ENCODE results near the gene GRPEL2.

The GRPEL2 gene

DNA sequence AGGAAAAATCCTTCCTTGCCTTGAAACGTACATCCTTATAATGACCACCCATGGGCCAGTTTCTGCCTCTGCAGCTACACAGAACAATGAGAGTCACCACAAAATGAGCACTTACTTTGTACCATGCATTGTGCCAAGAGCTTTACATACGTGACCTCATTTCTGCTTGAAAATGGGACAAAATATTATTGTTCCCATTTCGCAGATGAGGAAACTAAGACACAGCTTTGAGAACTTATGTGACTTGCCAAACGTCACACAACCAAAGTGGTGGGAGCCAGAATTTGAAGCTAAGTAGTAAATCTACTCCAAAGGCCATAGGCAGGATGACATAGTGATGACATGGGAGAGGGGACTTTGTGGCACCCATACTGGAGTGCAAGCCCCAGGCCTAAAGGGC lies 34.8 kb upstream of the GRPEL2 start:
- DNase-seq: no peak
- H3K27ac Mint-ChIP-seq: no peak overlapping the region
- no peaks in the 10 kb centered on the region for H3K36me3 Mint-ChIP-seq
- H3K4me1 Mint-ChIP-seq: no peaks in the 10 kb centered on the region
- no peaks in the 10 kb centered on the region for H3K9me3 Mint-ChIP-seq
- no peaks in the 10 kb centered on the region for H3K27me3 Mint-ChIP-seq
- H3K4me3 Mint-ChIP-seq: no peak overlapping the region
- ATAC-seq (replicated peaks): no peak

DNA sequence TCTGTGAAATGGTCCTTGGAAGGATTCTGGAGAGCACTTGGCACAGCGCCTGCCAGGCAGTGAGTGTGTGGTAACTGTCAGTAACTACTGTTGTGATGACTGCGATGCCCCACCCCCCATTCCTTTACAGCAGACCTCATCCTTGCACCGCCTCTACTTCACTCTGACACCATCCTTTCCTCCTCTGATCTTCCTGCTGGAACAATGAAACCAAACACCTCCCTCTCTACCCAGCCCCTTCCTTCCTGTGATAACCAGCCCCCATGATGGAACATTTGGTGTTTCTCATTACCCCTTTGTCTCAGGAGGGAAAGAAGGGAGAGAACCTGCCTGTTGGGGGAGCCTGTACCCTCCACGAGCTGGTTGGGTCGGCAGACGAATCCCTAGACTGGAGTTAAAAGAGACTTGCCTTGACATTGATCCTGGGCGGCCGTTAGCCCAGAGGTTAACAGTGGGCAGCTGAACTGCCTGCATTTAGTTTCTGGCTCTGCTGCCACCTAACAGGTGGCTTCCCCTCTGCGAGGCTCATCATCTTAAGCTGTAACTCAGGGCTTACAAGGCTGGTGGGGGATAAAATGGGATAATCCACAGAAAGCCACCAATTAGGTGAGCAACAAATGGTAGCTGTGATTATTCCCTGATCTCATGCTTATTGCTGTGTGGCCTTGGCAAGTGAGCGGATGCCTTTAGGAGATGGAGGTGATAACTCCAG lies 34.2 kb upstream of the GRPEL2 start:
- no peaks in the 10 kb centered on the region for H3K36me3 Mint-ChIP-seq
- H3K9me3 Mint-ChIP-seq: no peaks in the 10 kb centered on the region
- H3K4me1 Mint-ChIP-seq: no peaks in the 10 kb centered on the region
- H3K27ac Mint-ChIP-seq: no peak overlapping the region
- DNase-seq: no peak
- H3K4me3 Mint-ChIP-seq: no peak overlapping the region
- ATAC-seq (replicated peaks): no peak
- no peaks in the 10 kb centered on the region for H3K27me3 Mint-ChIP-seq

DNA sequence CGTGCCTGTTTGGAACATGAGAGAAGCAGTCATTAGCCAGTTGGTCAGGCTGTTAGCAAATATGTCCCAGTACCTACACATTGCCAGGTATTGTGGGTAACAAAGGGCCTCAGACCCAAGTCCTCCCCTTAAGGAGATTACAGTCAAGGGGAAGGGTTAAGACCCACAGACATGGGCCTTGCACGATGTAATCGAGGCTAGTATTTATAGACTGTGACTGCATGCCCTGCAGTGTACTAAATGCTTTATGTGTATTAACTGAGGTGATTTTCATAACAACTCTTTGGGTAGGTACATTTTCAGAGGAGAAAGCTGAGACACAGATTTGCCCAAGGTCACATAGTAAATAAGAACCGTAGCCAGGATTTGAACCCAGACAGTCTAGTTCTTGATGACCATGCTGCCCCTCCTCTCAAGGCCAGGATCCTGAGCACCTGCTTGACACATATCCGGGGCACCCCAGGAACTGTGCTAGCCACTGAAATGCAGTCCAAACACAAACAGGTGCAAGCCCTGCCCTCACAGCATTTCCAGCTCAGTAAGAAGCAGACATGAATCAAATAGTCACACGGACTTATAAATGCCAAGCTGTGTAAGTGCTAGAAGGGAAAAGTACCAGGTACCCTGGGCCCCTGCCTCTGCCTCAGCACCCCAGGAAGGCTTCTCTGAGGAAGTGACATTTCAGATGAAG lies 32.0 kb upstream of the GRPEL2 start:
- H3K4me3 Mint-ChIP-seq: no peak overlapping the region
- H3K36me3 Mint-ChIP-seq: no peaks in the 10 kb centered on the region
- ATAC-seq (replicated peaks) (no peak), DNase-seq (no peak)
- no peaks in the 10 kb centered on the region for H3K9me3 Mint-ChIP-seq
- H3K27me3 Mint-ChIP-seq: no peaks in the 10 kb centered on the region
- H3K27ac Mint-ChIP-seq: no peak overlapping the region
- H3K4me1 Mint-ChIP-seq: no peaks in the 10 kb centered on the region

DNA sequence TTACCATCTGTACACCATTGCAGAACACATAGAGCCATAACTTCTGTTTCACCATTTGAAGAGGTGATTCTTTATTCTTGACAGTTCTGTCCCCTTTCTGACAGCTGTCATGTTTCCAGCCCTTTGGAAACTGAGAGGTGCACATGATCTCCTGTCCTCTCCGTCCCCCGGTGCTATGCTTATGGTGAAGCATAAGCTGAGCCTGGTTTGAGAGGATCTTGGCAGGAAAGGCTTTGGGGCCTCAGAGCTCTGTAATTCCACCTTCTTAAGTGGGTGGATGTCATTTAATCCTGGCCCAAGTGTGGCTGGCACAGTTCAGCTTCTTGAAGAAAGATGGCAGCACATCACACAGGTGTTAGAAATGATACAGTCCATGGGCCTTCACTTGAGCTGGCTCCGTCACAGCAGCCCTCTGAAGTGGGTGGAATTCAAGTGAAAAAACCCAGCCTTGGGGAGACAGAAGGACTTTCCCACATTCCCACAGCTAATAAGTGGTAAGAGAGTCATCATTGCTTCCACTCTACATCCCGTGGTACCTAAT lies 30.7 kb upstream of the GRPEL2 start:
- no peaks in the 10 kb centered on the region for H3K36me3 Mint-ChIP-seq
- H3K27ac Mint-ChIP-seq: no peak overlapping the region
- H3K4me3 Mint-ChIP-seq: no peak overlapping the region
- H3K4me1 Mint-ChIP-seq: no peaks in the 10 kb centered on the region
- no peaks in the 10 kb centered on the region for H3K9me3 Mint-ChIP-seq
- no peak for DNase-seq
- ATAC-seq (replicated peaks): no peak
- no peaks in the 10 kb centered on the region for H3K27me3 Mint-ChIP-seq

DNA sequence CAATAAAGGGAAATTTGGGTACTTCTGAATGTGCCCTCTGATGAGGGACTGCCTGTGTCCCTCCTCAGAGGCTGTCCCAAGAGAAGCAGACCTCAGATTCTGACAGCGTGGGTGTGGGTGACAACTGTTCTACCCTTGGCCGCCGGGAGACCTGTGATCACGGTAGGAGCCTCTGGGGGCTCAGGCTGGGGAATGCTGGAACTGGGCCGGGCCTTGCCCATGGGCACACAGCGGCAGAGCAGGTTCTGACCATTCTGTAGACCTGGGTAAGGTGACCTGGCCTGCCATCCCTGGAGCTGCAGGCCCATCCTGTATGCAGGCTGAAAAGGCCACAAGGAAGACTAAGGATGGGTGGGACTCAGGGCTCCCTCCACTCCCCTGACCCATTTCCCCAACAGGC lies 29.5 kb upstream of the GRPEL2 start:
- H3K36me3 Mint-ChIP-seq: no peaks in the 10 kb centered on the region
- no peak for ATAC-seq (replicated peaks)
- no peak overlapping the region for H3K27ac Mint-ChIP-seq

DNA sequence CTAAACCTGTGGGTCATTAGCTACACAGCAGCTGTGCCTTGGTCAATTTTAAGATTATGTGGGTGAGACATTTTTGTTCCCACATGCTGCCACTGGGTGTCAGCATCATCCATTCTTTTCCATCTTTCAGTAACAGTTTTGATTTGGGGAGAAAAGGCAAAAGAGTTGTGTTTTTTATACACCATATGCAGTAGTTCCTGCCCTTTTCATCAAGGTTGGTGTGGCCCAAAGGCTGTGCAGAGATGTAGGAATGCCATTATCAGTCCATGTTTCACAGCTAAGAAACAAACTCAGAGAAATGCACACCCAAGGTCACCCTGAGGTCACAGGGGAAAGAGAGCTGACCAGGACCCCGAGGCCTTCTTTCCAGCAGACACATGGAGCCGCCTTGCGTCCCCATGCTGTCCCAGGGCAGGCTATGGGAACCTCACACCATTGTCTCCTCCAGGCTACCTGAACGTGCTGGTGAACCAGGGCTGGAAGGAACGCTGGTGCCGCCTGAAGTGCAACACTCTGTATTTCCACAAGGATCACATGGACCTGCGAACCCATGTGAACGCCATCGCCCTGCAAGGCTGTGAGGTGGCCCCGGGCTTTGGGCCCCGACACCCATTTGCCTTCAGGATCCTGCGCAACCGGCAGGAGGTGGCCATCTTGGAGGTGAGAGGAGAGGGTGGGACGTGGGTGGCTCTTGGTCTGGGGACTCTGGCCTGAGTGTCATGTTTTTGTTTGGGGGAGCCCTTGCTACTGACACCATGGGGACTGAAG lies 27.8 kb upstream of the GRPEL2 start:
- H3K4me1 Mint-ChIP-seq: no peaks in the 10 kb centered on the region

More for the DNA sequence above, 29.5 kb upstream of the GRPEL2 start:
- Mint-ChIP-seq H3K27me3 (no peaks in the 10 kb centered on the region), H3K4me3 (no peak overlapping the region), H3K4me1 (no peaks in the 10 kb centered on the region), H3K9me3 (no peaks in the 10 kb centered on the region)
- DNase-seq: no peak

DNA sequence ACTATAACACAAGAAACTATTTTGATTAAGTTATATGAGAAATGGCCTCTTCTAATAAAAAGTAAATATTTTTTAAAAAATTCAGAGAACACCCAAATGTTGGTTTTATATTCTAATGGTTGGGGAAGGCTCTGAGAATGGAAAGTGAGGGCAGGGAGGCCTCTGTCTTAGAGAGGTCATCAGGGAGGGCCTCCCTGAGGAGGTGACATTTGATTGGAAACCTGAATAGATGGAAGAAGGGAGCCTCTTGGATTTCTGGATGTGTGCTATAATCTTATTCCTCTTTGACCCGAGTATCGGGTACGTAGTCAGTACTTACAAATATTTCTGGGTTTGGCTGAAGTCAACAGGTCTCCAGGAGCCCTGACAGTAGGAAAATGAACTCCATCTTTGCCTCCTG lies 26.1 kb upstream of the GRPEL2 start:
- H3K9me3 Mint-ChIP-seq: no peaks in the 10 kb centered on the region

More for the DNA sequence above, 27.8 kb upstream of the GRPEL2 start:
- ATAC-seq (replicated peaks) (peak; percentile 49 to 71), DNase-seq (no peak)
- no peaks in the 10 kb centered on the region for H3K27me3 Mint-ChIP-seq
- no peaks in the 10 kb centered on the region for H3K9me3 Mint-ChIP-seq
- H3K4me3 Mint-ChIP-seq: no peak overlapping the region
- H3K27ac Mint-ChIP-seq: no peak overlapping the region
- H3K36me3 Mint-ChIP-seq: no peaks in the 10 kb centered on the region

DNA sequence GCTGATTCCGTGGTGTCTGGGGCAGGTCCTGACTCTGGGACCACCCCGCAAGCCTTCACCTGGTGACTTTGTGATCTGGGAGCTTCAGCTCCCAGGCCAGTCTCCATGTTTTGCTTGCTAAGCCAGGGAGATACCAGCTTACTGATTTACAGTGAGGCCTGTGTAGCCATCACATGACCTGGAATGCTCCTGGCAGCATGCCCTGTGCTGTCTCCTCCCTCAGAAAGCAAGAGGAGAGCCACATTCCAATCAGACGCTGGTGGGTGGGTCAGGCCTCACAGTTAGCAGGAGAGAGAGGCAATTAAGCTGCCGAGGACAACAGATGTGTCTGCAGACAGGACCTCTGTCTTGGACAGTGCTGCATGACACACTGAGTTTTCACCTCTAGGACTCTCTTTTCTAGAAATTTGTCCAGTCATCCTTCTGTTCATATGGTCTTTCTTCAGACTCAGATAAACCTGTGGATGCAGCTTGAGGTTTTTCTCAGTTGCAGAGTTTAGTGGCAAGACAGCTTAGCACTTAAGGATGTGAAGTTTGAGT lies 24.4 kb upstream of the GRPEL2 start:
- H3K36me3 Mint-ChIP-seq: peaks cover 0 to 2% of the 10 kb centered on the region in 2 donors
- DNase-seq: no peak
- H3K4me3 Mint-ChIP-seq: no peak overlapping the region
- ATAC-seq (replicated peaks): no peak
- H3K9me3 Mint-ChIP-seq: no peaks in the 10 kb centered on the region
- no peaks in the 10 kb centered on the region for H3K27me3 Mint-ChIP-seq
- H3K27ac Mint-ChIP-seq: no peak overlapping the region
- no peaks in the 10 kb centered on the region for H3K4me1 Mint-ChIP-seq

More for the DNA sequence above, 26.1 kb upstream of the GRPEL2 start:
- no peak for DNase-seq
- no peaks in the 10 kb centered on the region for H3K36me3 Mint-ChIP-seq
- H3K4me1 Mint-ChIP-seq: no peaks in the 10 kb centered on the region
- no peak overlapping the region for H3K27ac Mint-ChIP-seq
- H3K27me3 Mint-ChIP-seq: no peaks in the 10 kb centered on the region
- no peak for ATAC-seq (replicated peaks)
- no peak overlapping the region for H3K4me3 Mint-ChIP-seq

DNA sequence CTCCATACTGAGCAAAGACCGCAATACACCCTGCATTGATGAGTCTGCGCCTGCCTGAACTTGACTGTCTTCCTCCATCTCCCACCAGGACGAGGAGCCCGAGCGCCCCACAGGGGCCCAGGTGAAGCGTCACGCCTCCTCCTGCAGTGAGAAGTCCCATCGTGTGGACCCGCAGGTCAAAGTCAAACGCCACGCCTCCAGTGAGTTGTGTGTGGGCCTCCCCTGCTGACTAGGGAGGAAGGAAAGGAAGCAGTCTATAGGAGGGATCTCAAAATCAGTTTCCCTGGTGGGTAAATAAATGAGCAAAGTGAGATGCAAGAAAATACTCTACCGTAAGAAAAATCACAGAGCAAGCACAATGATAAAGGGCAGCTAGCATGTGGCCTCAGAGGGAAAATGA lies 22.8 kb upstream of the GRPEL2 start:
- Mint-ChIP-seq H3K4me3 (no peak overlapping the region), H3K9me3 (no peaks in the 10 kb centered on the region), H3K27ac (no peak overlapping the region), H3K4me1 (no peaks in the 10 kb centered on the region), H3K36me3 (peaks cover 0 to 2% of the 10 kb centered on the region in 2 donors), H3K27me3 (no peaks in the 10 kb centered on the region)
- ATAC-seq (replicated peaks) (no peak), DNase-seq (no peak)

DNA sequence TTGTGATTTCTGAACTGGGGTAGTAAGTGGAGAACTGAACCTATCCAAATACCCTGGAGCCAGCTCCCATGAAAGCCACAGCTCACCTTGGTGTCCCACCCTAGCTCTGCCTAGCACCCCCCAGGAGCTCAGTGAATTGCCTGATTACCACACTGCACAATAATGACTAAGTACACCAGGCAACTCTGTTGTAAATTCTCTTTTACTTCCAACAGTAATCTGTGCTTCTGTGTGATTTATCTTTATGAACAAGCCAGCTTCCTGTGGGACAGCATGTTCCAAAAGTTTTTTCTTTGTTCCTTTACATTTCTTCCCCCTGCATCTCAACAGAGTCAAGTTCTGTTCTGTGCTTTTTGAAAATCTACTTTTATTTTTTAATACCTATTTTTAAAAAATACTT lies 22.1 kb upstream of the GRPEL2 start:
- DNase-seq: no peak
- ATAC-seq (replicated peaks): no peak
- Mint-ChIP-seq H3K27me3 (no peaks in the 10 kb centered on the region), H3K4me3 (no peak overlapping the region), H3K4me1 (no peaks in the 10 kb centered on the region), H3K36me3 (peaks cover 0 to 2% of the 10 kb centered on the region in 2 donors), H3K9me3 (no peaks in the 10 kb centered on the region), H3K27ac (no peak overlapping the region)

DNA sequence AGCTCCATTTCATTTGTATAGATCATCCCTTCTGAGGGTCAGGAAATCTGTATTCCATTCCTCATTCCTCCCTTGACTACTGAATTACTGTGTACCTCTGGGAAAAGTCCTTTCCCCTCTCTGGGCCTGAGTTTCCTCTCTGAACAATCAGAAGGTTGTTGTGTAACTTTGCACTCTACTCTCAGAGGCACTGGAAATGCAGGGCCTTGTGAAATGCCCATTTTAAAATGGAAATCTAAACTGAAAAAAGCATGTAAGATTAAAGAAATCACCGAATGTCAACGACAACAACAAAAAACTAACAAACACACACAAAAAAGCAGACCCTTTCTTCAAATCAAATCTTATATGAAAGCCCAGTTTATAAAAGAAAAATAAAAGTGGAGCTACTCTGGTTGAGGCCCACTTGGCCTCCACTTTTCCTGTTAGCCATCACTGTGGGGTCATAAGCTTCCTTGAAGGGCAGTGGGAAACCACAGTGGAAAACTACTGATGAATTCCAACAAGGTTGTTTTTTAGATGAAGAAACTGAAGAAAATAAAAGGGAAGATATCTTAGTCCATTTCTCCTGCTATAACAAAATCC lies 21.6 kb upstream of the GRPEL2 start:
- no peak for DNase-seq
- no peak overlapping the region for H3K4me3 Mint-ChIP-seq
- H3K36me3 Mint-ChIP-seq: peaks cover 0 to 2% of the 10 kb centered on the region in 2 donors
- H3K4me1 Mint-ChIP-seq: no peaks in the 10 kb centered on the region
- no peak overlapping the region for H3K27ac Mint-ChIP-seq
- H3K9me3 Mint-ChIP-seq: no peaks in the 10 kb centered on the region
- ATAC-seq (replicated peaks): no peak
- H3K27me3 Mint-ChIP-seq: no peaks in the 10 kb centered on the region

DNA sequence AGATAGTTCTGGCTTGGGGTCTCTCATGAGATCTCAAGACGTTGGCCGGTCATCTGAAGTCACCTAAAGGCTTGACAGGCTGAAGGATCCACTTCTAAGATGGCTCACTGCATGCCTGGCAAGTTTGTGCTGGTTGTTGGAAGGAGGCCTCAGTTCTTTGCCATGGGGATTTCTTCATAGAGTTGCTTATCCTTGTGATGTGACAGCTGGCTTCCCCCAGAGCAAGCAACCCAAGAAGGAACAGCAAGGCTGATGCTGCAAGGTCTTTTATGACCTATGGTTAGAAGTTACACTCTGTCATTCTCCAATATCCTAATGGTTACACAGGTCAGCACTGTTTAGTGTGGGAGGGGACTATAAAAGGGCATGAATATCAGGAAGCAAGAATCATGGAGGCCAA lies 20.7 kb upstream of the GRPEL2 start:
- Mint-ChIP-seq H3K4me3 (no peak overlapping the region), H3K4me1 (no peaks in the 10 kb centered on the region), H3K27ac (no peak overlapping the region), H3K36me3 (peaks cover 0 to 2% of the 10 kb centered on the region in 2 donors), H3K27me3 (no peaks in the 10 kb centered on the region), H3K9me3 (no peaks in the 10 kb centered on the region)
- no peak for DNase-seq
- ATAC-seq (replicated peaks): no peak

DNA sequence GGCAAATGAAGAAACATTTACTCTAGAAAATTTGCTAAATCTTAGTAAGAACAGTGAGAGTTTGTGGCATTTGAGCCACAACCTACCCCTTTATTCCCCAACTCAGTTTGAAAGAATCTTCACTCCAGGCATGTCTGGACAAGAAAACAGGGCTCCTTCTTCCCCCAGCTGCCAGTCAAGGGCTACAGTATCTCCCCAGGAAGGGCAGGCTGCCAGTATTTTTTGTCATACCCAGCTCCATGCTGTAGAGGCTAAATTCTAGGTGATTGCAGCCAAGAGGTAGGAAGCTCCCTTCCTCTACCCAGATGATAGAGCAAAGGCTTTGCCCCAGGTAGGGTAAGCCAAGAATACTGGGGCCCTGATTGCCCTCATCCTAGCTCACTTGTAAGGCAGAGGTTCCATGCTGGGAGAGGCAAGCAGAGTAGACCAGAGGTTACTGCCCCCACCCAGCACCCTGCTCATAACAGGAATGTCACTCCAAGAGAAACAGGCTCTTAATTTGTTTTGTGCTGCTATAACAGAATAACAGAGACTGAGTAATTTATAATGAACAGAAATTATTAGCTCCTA lies 20.0 kb upstream of the GRPEL2 start:
- ATAC-seq (replicated peaks): no peak
- Mint-ChIP-seq H3K27ac (no peak overlapping the region), H3K4me1 (no peaks in the 10 kb centered on the region)

DNA sequence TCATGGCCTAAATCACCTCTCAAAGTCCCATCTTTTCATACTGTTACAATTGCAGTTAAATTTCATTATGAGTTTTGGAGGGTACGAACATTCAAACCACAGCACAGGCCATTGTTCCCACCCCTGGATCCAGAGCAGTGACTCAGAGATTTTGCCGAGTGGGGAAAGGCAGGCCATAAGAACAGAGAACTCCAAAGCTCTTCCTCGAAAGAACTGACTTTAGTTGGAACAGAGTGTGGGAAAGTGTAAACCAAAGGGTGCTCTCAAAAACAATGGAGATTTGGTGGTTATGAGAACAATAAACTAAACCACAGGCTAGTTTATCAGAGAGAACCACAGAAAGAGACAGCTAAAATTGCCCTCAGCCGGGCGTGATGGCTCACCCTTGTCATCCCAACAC lies 19.4 kb upstream of the GRPEL2 start:
- no peak for ATAC-seq (replicated peaks)

More for the DNA sequence above, 20.0 kb upstream of the GRPEL2 start:
- no peaks in the 10 kb centered on the region for H3K9me3 Mint-ChIP-seq
- peaks cover 0 to 2% of the 10 kb centered on the region in 2 donors for H3K36me3 Mint-ChIP-seq
- no peaks in the 10 kb centered on the region for H3K27me3 Mint-ChIP-seq
- H3K4me3 Mint-ChIP-seq: no peak overlapping the region
- DNase-seq: no peak

More for the DNA sequence above, 19.4 kb upstream of the GRPEL2 start:
- Mint-ChIP-seq H3K9me3 (no peaks in the 10 kb centered on the region), H3K4me1 (no peaks in the 10 kb centered on the region), H3K27me3 (no peaks in the 10 kb centered on the region), H3K4me3 (no peak overlapping the region), H3K36me3 (peaks cover 0 to 2% of the 10 kb centered on the region in 2 donors), H3K27ac (no peak overlapping the region)
- no peak for DNase-seq
